WTC11 (cell line): ENCODE data around the gene CNOT1. TPM values are rescaled to one million over a fixed set of nuclear protein-coding genes. Genes with fewer than 3 reads are reported as not detected.

ENCODE experiments used
- ATAC-seq: fragments of 200-7000 bp; cut with Tn5 transposase; 2 replicates; pipeline ENCODE4 v1.10.0; 2021; ENCODE audit warnings: mild to moderate bottlenecking, moderate library complexity
- CTCF ChIA-PET: fragments of 300-600 bp; sonication (Branson Sonifier 250); formaldehyde crosslinking; loops from one replicate; lab custom pipeline; 2021; ENCODE audit warnings: antibody characterized with exemption; lab: Charles Lee
- POLR2A ChIA-PET: fragments of 350-600 bp; sonication (Branson Sonifier 250); formaldehyde crosslinking; loops from one replicate; lab custom pipeline; 2021; ENCODE audit warnings: antibody characterized with exemption; lab: Charles Lee
- DNase-seq: peaks from one replicate; pipeline ENCODE4 v3.0.0; 2021; ENCODE audit warnings: low spot score
- H3K27ac Mint-ChIP-seq: 2 replicates; pipeline ENCODE4 v1.8.0; 2021; ENCODE audit warnings: mixed read lengths
- H3K27me3 Mint-ChIP-seq: 2 replicates; pipeline ENCODE4 v1.8.0; 2021; ENCODE audit warnings: low read depth, mild to moderate bottlenecking, moderate library complexity, mixed read lengths
- H3K36me3 Mint-ChIP-seq: 2 replicates; pipeline ENCODE4 v1.8.0; 2021; ENCODE audit warnings: mixed read lengths
- H3K4me1 Mint-ChIP-seq: 2 replicates; pipeline ENCODE4 v1.8.0; 2022; ENCODE audit warnings: mixed read lengths
- H3K4me3 Mint-ChIP-seq: 2 replicates; pipeline ENCODE4 v1.8.0; 2021; ENCODE audit warnings: mild to moderate bottlenecking, moderate library complexity, mixed read lengths
- H3K9me3 Mint-ChIP-seq: 2 replicates; pipeline ENCODE4 v1.8.0; 2021; ENCODE audit warnings: mixed read lengths
- CBFB ChIP-seq: sonication (generic); formaldehyde crosslinking; IDR thresholded peaks from 2 replicates; pipeline ENCODE4 v1.8.1; 2022; ENCODE audit warnings: mild to moderate bottlenecking, low read depth, missing genetic modification reagents
- CREB1 ChIP-seq: sonication (generic); formaldehyde crosslinking; IDR thresholded peaks from 2 replicates; pipeline ENCODE4 v1.8.0; 2023; ENCODE audit warnings: mild to moderate bottlenecking, missing genetic modification reagents
- EMX1 ChIP-seq: fragments of 250-450 bp; sonication (Bioruptor Pico); IDR thresholded peaks from 2 replicates; pipeline ENCODE4 v1.8.0; 2021; ENCODE audit warnings: mild to moderate bottlenecking
- ESRRA ChIP-seq: sonication (generic); formaldehyde crosslinking; IDR thresholded peaks from 2 replicates; pipeline ENCODE4 v1.8.1; 2022; ENCODE audit warnings: mild to moderate bottlenecking, missing genetic modification reagents, borderline replicate concordance
- NFE2L1 ChIP-seq: sonication (generic); formaldehyde crosslinking; IDR thresholded peaks from 2 replicates; pipeline ENCODE4 v1.8.1; 2023; ENCODE audit warnings: missing genetic modification reagents
- SMAD4 ChIP-seq: sonication (generic); formaldehyde crosslinking; IDR thresholded peaks from 2 replicates; pipeline ENCODE4 v1.8.0; 2022; ENCODE audit warnings: mild to moderate bottlenecking, missing genetic modification reagents
- SP1 ChIP-seq: sonication (generic); formaldehyde crosslinking; conservative IDR thresholded peaks from 2 replicates; pipeline ENCODE4 v1.8.1; 2022; ENCODE audit warnings: missing genetic modification reagents
- ZNF232 ChIP-seq: sonication (generic); formaldehyde crosslinking; IDR thresholded peaks from 2 replicates; pipeline ENCODE4 v1.8.0; 2022; ENCODE audit warnings: mild to moderate bottlenecking, missing genetic modification reagents
- ZNF317 ChIP-seq: sonication (generic); formaldehyde crosslinking; IDR thresholded peaks from 2 replicates; pipeline ENCODE4 v1.8.1; 2023; ENCODE audit warnings: low read depth, mild to moderate bottlenecking, moderate library complexity, missing genetic modification reagents, borderline replicate concordance
- ZNF416 ChIP-seq: fragments of 250-450 bp; sonication (Bioruptor Pico); IDR thresholded peaks from 2 replicates; pipeline ENCODE4 v1.9.0; 2021; ENCODE audit warnings: mild to moderate bottlenecking, inconsistent platforms
- total RNA-seq: library from RNA; stranded (reverse); gene quantifications from 3 replicates; pipeline ENCODE4 v1.2.3, GENCODE V29; 2021
- TF ChIP-seq, protein P1 (sequence below): fragments of 250-450 bp; sonication (Bioruptor Pico); IDR thresholded peaks from 2 replicates; pipeline ENCODE4 v1.9.0; 2021; ENCODE audit warnings: mild to moderate bottlenecking, borderline replicate concordance
- TF ChIP-seq, protein P2 (sequence below): sonication (generic); formaldehyde crosslinking; IDR thresholded peaks from 2 replicates; pipeline ENCODE4 v1.8.1; 2022; ENCODE audit warnings: missing genetic modification reagents, borderline replicate concordance
- TF ChIP-seq, protein P3 (sequence below): sonication (generic); formaldehyde crosslinking; IDR thresholded peaks from 2 replicates; pipeline ENCODE4 v1.8.0; 2023; ENCODE audit warnings: mild to moderate bottlenecking, missing genetic modification reagents
- TF ChIP-seq, protein P4 (sequence below): sonication (generic); formaldehyde crosslinking; conservative IDR thresholded peaks from 2 replicates; pipeline ENCODE4 v1.8.1; 2023; ENCODE audit warnings: mild to moderate bottlenecking, low read depth, missing genetic modification reagents, moderate library complexity
- TF ChIP-seq, protein P5 (sequence below): sonication (generic); formaldehyde crosslinking; IDR thresholded peaks from 2 replicates; pipeline ENCODE4 v1.8.0; 2022; ENCODE audit warnings: mild to moderate bottlenecking, missing genetic modification reagents

The CNOT1 gene
- total RNA-seq, 1 experiment from 2014 or later = 314 TPM

DNA sequence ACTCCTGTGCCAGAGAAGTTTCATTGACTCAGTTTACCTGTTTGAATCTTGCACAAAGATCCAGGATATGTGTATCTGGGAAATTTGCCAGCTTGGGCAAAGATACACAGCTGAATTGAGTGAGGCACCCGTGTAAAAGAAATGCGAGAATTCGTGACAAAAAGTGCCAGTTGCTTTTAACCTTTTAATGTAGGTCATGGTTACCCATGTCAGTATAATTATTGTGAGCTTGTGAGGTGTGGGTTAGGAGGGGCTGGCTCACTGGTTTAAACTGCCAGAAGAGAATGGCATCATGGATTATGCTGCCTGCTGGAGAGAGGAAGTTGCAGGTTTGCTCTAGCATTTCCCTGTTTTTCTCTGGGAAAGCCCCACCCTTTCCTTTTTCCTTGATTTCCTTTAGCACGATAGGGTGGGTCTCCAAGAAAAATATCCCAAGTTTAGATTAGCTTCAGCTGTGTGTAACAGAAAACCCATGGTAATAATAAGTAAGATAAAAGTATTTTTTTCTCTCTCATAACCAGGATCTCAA, 154.5 kb downstream of the CNOT1 start:
- POLR2A ChIA-PET = no interaction called here
- Mint-ChIP-seq H3K9me3 (no peaks in the 10 kb centered on the region), H3K36me3 (no peaks in the 10 kb centered on the region), H3K27ac (no peak overlapping the region), H3K27me3 (peaks cover 6% of the 10 kb centered on the region), H3K4me1 (peaks cover 16% of the 10 kb centered on the region), H3K4me3 (no peak overlapping the region)
- DNase-seq (no peak), ATAC-seq (no peak)
- TF ChIP-seq SMAD4 (CRISPR knock-in tag) (no peak), ZNF232 (CRISPR knock-in tag) (no peak)
- TF ChIP-seq, protein P1, sequence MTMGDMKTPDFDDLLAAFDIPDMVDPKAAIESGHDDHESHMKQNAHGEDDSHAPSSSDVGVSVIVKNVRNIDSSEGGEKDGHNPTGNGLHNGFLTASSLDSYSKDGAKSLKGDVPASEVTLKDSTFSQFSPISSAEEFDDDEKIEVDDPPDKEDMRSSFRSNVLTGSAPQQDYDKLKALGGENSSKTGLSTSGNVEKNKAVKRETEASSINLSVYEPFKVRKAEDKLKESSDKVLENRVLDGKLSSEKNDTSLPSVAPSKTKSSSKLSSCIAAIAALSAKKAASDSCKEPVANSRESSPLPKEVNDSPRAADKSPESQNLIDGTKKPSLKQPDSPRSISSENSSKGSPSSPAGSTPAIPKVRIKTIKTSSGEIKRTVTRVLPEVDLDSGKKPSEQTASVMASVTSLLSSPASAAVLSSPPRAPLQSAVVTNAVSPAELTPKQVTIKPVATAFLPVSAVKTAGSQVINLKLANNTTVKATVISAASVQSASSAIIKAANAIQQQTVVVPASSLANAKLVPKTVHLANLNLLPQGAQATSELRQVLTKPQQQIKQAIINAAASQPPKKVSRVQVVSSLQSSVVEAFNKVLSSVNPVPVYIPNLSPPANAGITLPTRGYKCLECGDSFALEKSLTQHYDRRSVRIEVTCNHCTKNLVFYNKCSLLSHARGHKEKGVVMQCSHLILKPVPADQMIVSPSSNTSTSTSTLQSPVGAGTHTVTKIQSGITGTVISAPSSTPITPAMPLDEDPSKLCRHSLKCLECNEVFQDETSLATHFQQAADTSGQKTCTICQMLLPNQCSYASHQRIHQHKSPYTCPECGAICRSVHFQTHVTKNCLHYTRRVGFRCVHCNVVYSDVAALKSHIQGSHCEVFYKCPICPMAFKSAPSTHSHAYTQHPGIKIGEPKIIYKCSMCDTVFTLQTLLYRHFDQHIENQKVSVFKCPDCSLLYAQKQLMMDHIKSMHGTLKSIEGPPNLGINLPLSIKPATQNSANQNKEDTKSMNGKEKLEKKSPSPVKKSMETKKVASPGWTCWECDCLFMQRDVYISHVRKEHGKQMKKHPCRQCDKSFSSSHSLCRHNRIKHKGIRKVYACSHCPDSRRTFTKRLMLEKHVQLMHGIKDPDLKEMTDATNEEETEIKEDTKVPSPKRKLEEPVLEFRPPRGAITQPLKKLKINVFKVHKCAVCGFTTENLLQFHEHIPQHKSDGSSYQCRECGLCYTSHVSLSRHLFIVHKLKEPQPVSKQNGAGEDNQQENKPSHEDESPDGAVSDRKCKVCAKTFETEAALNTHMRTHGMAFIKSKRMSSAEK (CRISPR knock-in tag) = no peak
- CTCF ChIA-PET = interaction anchor here (0.9 to 2.9 kb wide), 3 partner anchors 11 to 13 kb away, joined by 3 to 14 read pairs (median 4); no protein-coding TSS in a partner anchor

DNA sequence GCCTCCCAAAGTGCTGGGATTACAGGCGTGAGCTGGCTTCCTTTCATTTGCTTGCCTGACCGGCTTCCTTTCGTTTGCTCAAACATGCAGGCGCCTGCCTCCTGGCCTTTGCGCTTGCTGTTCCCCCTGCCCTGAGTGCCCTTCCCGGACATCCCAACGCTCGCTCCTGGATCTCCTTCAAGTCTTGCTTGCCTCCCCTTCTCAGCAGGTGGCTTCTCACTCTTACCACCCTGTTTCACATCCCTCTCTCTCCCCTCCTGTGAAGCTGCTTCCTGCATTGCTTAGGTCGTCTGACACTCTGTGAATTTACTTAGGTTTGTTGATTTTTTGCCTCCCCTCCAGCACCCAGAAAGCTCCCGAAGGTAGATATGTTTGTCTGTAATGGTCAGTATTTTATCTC, 155.3 kb downstream of the CNOT1 start:
- CTCF ChIA-PET = interaction anchor here (0.6 to 2.9 kb wide), 3 partner anchors 10 to 17 kb away, joined by 3 to 14 read pairs (median 3); no protein-coding TSS in a partner anchor
- peak overlapping the region; percentile 5; the same call in 1 of the 2 replicates for H3K27ac Mint-ChIP-seq
- TF ChIP-seq ZNF317 (CRISPR knock-in tag) = no peak
- TF ChIP-seq ZNF416 (CRISPR knock-in tag) = no peak
- TF ChIP-seq, protein P1 (CRISPR knock-in tag) = no peak
- TF ChIP-seq, protein P2, sequence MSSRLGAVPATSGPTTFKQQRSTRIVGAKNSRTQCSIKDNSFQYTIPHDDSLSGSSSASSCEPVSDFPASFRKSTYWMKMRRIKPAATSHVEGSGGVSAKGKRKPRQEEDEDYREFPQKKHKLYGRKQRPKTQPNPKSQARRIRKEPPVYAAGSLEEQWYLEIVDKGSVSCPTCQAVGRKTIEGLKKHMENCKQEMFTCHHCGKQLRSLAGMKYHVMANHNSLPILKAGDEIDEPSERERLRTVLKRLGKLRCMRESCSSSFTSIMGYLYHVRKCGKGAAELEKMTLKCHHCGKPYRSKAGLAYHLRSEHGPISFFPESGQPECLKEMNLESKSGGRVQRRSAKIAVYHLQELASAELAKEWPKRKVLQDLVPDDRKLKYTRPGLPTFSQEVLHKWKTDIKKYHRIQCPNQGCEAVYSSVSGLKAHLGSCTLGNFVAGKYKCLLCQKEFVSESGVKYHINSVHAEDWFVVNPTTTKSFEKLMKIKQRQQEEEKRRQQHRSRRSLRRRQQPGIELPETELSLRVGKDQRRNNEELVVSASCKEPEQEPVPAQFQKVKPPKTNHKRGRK (CRISPR knock-in tag) = no peak
- TF ChIP-seq CBFB = no peak
- TF ChIP-seq, protein P3, sequence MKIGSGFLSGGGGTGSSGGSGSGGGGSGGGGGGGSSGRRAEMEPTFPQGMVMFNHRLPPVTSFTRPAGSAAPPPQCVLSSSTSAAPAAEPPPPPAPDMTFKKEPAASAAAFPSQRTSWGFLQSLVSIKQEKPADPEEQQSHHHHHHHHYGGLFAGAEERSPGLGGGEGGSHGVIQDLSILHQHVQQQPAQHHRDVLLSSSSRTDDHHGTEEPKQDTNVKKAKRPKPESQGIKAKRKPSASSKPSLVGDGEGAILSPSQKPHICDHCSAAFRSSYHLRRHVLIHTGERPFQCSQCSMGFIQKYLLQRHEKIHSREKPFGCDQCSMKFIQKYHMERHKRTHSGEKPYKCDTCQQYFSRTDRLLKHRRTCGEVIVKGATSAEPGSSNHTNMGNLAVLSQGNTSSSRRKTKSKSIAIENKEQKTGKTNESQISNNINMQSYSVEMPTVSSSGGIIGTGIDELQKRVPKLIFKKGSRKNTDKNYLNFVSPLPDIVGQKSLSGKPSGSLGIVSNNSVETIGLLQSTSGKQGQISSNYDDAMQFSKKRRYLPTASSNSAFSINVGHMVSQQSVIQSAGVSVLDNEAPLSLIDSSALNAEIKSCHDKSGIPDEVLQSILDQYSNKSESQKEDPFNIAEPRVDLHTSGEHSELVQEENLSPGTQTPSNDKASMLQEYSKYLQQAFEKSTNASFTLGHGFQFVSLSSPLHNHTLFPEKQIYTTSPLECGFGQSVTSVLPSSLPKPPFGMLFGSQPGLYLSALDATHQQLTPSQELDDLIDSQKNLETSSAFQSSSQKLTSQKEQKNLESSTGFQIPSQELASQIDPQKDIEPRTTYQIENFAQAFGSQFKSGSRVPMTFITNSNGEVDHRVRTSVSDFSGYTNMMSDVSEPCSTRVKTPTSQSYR (CRISPR knock-in tag) = no peak
- TF ChIP-seq EMX1 (CRISPR knock-in tag) = no peak
- no peak for TF ChIP-seq NFE2L1 (CRISPR knock-in tag)
- TF ChIP-seq SP1 (CRISPR knock-in tag) = no peak
- TF ChIP-seq, protein P4, sequence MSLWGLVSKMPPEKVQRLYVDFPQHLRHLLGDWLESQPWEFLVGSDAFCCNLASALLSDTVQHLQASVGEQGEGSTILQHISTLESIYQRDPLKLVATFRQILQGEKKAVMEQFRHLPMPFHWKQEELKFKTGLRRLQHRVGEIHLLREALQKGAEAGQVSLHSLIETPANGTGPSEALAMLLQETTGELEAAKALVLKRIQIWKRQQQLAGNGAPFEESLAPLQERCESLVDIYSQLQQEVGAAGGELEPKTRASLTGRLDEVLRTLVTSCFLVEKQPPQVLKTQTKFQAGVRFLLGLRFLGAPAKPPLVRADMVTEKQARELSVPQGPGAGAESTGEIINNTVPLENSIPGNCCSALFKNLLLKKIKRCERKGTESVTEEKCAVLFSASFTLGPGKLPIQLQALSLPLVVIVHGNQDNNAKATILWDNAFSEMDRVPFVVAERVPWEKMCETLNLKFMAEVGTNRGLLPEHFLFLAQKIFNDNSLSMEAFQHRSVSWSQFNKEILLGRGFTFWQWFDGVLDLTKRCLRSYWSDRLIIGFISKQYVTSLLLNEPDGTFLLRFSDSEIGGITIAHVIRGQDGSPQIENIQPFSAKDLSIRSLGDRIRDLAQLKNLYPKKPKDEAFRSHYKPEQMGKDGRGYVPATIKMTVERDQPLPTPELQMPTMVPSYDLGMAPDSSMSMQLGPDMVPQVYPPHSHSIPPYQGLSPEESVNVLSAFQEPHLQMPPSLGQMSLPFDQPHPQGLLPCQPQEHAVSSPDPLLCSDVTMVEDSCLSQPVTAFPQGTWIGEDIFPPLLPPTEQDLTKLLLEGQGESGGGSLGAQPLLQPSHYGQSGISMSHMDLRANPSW (CRISPR knock-in tag) = no peak
- TF ChIP-seq, protein P5, sequence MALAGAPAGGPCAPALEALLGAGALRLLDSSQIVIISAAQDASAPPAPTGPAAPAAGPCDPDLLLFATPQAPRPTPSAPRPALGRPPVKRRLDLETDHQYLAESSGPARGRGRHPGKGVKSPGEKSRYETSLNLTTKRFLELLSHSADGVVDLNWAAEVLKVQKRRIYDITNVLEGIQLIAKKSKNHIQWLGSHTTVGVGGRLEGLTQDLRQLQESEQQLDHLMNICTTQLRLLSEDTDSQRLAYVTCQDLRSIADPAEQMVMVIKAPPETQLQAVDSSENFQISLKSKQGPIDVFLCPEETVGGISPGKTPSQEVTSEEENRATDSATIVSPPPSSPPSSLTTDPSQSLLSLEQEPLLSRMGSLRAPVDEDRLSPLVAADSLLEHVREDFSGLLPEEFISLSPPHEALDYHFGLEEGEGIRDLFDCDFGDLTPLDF (CRISPR knock-in tag) = no peak
- no peak for TF ChIP-seq ESRRA (CRISPR knock-in tag)
- TF ChIP-seq SMAD4 (CRISPR knock-in tag) = no peak
- TF ChIP-seq CREB1 (CRISPR knock-in tag) = no peak

More for the DNA sequence above, 155.3 kb downstream of the CNOT1 start:
- H3K9me3 Mint-ChIP-seq = no peaks in the 10 kb centered on the region
- no peak; the same call in 1 of the 2 replicates for ATAC-seq
- peaks cover 8% of the 10 kb centered on the region for H3K27me3 Mint-ChIP-seq
- DNase-seq = no peak
- H3K4me3 Mint-ChIP-seq = no peak overlapping the region
- peaks cover 16% of the 10 kb centered on the region for H3K4me1 Mint-ChIP-seq
- POLR2A ChIA-PET = interaction anchor here (0.6 kb wide), 1 partner anchor 851 kb away, joined by 5 read pairs; no protein-coding TSS in a partner anchor
- H3K36me3 Mint-ChIP-seq = no peaks in the 10 kb centered on the region
